Fibroblast of the conjunctiva (primary cell): ENCODE results near the gene IFNA14.
"Not testable (repeated sequence)": the region's sequence is repeated elsewhere in the genome, so short reads cannot be mapped to it uniquely, and the experiment has no call there.

Source experiments
- DNase-seq: peaks from one replicate; pipeline ENCODE4 v3.0.0-alpha.2; 2010; ENCODE audit warnings: low read depth

The IFNA14 gene

DNA sequence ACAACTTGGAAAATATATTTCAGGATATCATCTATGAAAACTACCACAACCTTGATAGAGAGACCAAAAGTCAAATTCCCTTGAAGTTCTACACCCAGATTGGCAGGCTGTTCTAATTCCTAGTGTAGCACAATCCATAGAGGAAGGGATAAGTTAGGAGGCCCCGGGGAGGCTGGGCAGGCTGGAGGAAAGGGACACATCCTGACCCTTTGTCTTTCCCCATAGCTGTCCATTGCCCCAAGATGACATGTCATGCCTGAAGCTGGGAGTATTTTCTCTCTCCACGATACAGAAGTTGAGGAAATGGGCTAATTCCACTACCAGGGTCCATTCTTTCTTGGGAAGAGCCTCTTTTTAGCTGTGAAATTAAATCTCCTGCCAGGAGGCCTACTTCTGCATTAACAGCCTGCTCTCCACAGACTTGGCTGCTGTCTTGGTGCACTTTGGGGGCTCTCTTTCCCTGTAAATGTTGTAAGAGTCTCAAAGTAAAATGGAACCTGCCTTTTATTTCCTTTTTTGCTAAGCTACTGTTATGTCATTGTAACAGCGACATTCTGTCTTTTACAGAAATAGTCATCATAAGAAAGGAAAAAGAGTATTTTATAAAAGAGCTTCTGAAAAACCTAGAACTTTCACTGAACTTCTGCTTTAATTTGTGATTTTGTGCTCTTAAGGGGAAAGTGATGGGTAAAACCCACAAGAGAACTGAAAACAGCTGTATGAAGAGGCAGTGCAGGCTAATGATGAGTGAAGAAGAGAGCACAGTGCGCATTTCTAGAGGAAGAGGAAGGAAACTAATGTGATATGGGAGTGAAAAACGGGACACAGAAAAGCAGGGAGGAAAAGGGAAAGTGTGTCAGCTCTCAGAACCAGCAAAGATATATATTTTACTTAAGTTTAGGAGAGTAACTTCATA, 26.1 kb downstream of the IFNA14 start:
- not testable (repeated sequence) for DNase-seq

DNA sequence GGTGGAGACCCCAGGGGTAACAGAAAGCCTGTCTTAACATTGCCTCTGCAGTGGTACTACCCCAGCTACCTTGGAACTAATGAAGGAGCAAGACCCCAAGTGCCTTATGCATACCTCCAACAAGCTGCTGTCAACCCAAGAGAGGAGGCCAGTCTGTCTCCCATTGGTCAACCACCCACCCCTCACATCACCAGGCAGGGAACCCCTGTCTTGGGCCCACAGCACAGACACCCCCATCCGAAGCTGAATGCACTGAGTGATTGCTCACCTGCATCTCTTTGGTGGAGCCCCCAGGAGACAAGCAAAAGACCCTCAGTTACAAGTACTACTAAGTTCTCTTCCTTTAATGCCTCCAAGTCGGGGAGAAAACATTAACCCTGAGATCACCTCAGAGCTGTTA, 27.6 kb downstream of the IFNA14 start:
- DNase-seq: not testable (repeated sequence)

DNA sequence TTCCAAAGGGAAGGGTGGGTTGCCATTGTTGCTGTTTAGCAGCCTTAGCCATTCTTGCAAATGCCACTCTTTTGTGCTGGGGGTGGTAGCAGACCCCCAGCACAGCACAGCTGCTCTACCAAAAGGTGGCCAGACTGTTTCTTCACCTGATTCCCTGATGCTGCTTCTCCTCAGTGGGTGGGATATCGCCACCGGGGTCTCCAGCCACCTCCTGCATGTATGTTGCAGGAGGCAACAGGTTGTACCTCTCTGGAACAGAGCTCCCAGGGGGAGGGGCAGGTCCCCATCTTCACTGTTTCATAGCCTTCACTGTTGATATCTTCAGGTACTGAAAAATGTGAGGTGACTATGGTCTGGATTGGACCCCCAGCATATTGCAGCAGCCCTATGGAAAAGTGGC, 29.0 kb downstream of the IFNA14 start:
- DNase-seq: not testable (repeated sequence)

DNA sequence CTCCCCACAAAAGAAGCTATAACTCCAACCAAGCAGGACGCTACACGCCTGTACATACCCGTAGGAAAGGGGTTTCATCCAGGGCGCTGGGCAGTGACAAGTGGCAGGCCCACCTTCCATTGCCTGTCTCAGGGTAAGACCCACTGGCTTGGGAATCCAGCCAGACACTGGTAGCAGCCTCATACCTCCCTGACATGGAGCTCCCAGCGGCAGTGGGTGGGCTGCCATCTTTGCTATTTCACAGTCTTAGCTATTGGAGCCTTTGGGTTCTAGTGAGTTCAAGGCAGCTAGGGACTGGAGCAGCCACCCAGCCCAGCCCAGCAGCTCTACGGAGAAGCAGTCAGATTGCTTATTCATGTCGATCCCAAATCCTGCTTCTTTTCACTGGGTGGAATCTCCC, 29.5 kb downstream of the IFNA14 start:
- DNase-seq: no peak

DNA sequence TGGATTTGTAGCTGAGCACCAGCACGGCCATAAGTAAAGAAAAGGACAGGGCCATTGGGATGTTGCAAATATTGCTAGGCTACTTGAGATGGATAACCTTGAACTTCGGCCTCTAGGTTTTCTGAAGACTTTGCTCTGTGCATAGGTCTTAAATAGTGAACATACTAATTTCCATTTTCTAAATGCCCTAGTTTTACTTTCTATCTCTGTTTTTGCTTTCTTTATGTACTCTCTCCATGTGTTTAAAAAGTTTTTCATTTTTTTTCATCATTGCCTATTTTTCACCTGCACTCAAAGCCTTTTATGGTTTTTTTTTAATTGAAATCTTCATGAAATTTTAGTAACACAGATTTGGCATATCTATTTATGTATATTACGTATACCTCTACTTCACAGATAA, 32.8 kb downstream of the IFNA14 start, which contains the start of gene IFNA10:
Gene IFNA10, minus strand, starts transcription at position 101 of the 400 bp plus-strand sequence. Its CDS starts 46 bp downstream, at position 55.
- DNase-seq: not testable (repeated sequence)

DNA sequence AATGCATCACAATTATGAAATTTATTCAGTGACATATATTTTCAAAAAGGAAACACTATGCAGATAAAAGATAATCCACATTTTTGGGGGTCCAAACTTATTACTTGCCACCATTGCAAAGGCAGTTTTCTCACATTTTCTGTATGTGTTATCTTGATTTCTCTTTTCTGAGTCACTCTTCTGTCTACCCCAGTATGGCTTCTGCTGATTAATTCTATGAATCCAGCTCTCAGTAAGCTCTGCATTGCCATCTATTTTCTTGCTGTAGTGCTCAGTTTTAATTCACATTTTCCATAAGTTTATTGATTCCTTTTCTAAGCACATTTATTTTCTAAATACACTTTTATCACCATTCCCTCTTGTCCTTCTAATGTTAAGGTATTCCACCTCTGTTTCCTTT, 34.6 kb downstream of the IFNA14 start:
- no peak for DNase-seq

DNA sequence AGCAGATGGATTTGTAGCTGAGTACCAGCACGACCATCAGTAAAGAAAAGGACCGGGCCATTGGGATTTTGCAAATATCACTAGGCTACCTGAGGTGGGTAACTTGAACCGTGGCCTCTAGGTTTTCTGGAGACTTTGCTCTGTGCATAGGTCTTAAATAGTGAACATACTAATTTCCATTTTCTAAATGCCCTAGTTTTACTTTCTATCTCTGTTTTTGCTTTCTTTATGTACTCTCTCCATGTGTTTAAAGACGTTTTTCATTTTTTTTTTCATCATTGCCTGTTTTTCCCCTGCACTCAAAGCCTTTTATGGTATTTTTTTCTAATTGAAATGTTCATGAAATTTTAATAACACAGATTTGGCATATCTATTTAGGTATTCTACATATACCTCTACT, 37.7 kb downstream of the IFNA14 start, which contains the start of gene IFNA7:
Gene IFNA7, minus strand, starts transcription at position 101 of the 400 bp plus-strand sequence. Its CDS starts 40 bp downstream, at position 61.
- DNase-seq: not testable (repeated sequence)

DNA sequence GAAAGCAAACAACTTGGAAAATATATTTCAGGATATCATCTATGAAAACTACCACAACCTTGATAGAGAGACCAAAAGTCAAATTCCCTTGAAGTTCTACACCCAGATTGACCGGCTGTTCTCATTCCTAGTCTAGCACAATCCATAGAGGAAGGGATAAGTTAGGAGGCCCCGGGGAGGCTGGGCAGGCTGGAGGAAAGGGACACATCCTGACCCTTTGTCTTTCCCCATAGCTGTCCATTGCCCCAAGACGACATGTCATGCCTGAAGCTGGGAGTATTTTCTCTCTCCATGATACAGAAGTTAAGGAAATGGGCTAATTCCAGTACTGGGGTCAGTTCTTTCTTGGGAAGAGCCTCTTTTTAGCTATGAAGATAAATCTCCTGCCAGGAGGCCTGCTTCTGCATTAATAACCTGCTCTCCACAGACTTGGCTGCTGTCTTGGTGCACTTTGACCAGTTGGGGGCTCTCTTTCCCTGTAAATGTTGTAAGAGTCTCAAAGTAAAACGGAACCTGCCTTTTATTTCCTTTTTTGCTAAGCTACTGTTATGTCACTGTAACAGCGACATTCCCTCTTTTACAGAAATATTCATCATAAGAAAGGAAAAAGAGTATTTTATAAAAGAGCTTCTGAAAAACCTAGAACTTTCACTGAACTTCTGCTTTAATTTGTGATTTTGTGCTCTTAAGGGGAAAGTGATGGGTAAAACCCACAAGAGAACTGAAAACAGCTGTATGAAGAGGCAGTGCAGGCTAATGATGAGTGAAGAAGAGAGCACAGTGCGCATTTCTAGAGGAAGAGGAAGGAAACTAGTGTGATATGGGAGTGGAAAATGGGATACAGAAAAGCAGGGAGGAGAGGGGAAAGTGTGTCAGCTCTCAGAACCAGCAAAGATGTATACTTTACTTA, 44.7 kb downstream of the IFNA14 start:
- DNase-seq: not testable (repeated sequence)
